Neural cell (in vitro differentiated cells): ENCODE measurements around the gene IGFBP2. TPM values are rescaled to one million over a fixed set of nuclear protein-coding genes. Genes with fewer than 3 reads are reported as not detected.

Experiments
- H2AFZ ChIP-seq: fragments of 200-600, 300-800 bp; sonication (generic), shearing (Covaris generic); 2 replicates; pipeline ENCODE4 v1.6.0; 2014; ENCODE audit warnings: low read depth, mild to moderate bottlenecking, antibody characterized with exemption, low read length, moderate library complexity
- H3F3A ChIP-seq: fragments of 200-600 bp; shearing (Covaris generic); 2 replicates; pipeline ENCODE4 v1.6.1; 2016; ENCODE audit warnings: mild to moderate bottlenecking, moderate library complexity, mixed read lengths, antibody characterized with exemption, low read length; ENCODE audit not compliant: insufficient read depth, poor library complexity, severe bottlenecking
- H3K27ac ChIP-seq: fragments of 200-600, 300-800 bp; sonication (generic), shearing (Covaris generic); 2 replicates; pipeline ENCODE4 v1.5.1; 2014; ENCODE audit warnings: mild to moderate bottlenecking, low read length, moderate library complexity
- H3K27me3 ChIP-seq: fragments of 300-800, 200-600 bp; sonication (generic), shearing (Covaris generic); 2 replicates; pipeline ENCODE4 v1.6.0; 2014; ENCODE audit warnings: mild to moderate bottlenecking, low read depth, low read length, moderate library complexity; ENCODE audit not compliant: insufficient read depth
- H3K36me3 ChIP-seq: fragments of 300-800, 200-600 bp; sonication (generic), shearing (Covaris generic); 2 replicates; pipeline ENCODE4 v1.5.1; 2014; ENCODE audit warnings: mild to moderate bottlenecking, antibody characterized with exemption, low read length, moderate library complexity; ENCODE audit not compliant: insufficient read depth
- H3K4me2 ChIP-seq: fragments of 300-800, 200-600 bp; sonication (generic), shearing (Covaris generic); 2 replicates; pipeline ENCODE4 v1.6.0; 2014; ENCODE audit warnings: mild to moderate bottlenecking, low read length
- H3K4me3 ChIP-seq: fragments of 300-800, 200-600 bp; sonication (generic), shearing (Covaris generic); 2 replicates; pipeline ENCODE4 v1.5.1; 2014; ENCODE audit warnings: mild to moderate bottlenecking, low read length, moderate library complexity
- H3K79me2 ChIP-seq: fragments of 200-600 bp; shearing (Covaris generic); replicated peaks from 2 replicates; pipeline ENCODE4 v1.6.0; 2014; ENCODE audit warnings: mild to moderate bottlenecking, low read length, moderate library complexity; ENCODE audit not compliant: insufficient read depth
- H3K9ac ChIP-seq: fragments of 300-800, 200-600 bp; sonication (generic), shearing (Covaris generic); 2 replicates; pipeline ENCODE4 v1.6.1; 2016; ENCODE audit warnings: mild to moderate bottlenecking, low read length, mixed read lengths
- H3K9me2 ChIP-seq: fragments of 200-600 bp; shearing (Covaris generic); 2 replicates; pipeline ENCODE4 v1.6.1; 2016; ENCODE audit warnings: mild to moderate bottlenecking, low read length, mixed read lengths; ENCODE audit not compliant: insufficient read depth
- H3K9me3 ChIP-seq: fragments of 200-600, 300-800 bp; sonication (generic), shearing (Covaris generic); 2 replicates; pipeline ENCODE4 v1.6.1; 2016; ENCODE audit warnings: mild to moderate bottlenecking, mixed run types, low read length, moderate library complexity, mixed read lengths
- H4K20me1 ChIP-seq: fragments of 200-600 bp; shearing (Covaris generic); 2 replicates; pipeline ENCODE4 v1.6.1; 2016; ENCODE audit warnings: mild to moderate bottlenecking, mixed run types; ENCODE audit not compliant: insufficient read depth
- CTCF ChIP-seq: fragments of 450-650 bp; IDR thresholded peaks from 2 replicates; pipeline ENCODE4 v1.5.1; 2014; ENCODE audit warnings: antibody characterized with exemption, mild to moderate bottlenecking, moderate library complexity; ENCODE audit not compliant: poor library complexity, severe bottlenecking
- EP300 ChIP-seq: fragments of 450-650 bp; conservative IDR thresholded peaks from 2 replicates; pipeline ENCODE4 v1.6.1; 2014; ENCODE audit warnings: antibody characterized with exemption, mild to moderate bottlenecking, moderate library complexity; ENCODE audit not compliant: poor library complexity, severe bottlenecking
- EZH2 ChIP-seq: fragments of 200-600, 300-800 bp; shearing (Covaris generic), sonication (generic); IDR thresholded peaks from 2 replicates; pipeline ENCODE4 v1.6.1; 2014; ENCODE audit warnings: antibody characterized with exemption, low read length, borderline replicate concordance, mild to moderate bottlenecking; ENCODE audit not compliant: insufficient read depth, poor library complexity, severe bottlenecking
- MXI1 ChIP-seq: fragments of 450-650 bp; conservative IDR thresholded peaks from 2 replicates; pipeline ENCODE4 v1.6.1; 2014; ENCODE audit warnings: antibody characterized with exemption, mild to moderate bottlenecking; ENCODE audit not compliant: poor library complexity, severe bottlenecking
- POLR2AphosphoS5 ChIP-seq: IDR thresholded peaks from 2 replicates; pipeline ENCODE4 v1.6.1; 2012
- RAD21 ChIP-seq: fragments of 450-650 bp; conservative IDR thresholded peaks from 2 replicates; pipeline ENCODE4 v1.6.1; 2014; ENCODE audit warnings: antibody characterized with exemption, mild to moderate bottlenecking, moderate library complexity
- REST ChIP-seq: IDR thresholded peaks from 2 replicates; pipeline ENCODE4 v1.6.1; 2012; ENCODE audit warnings: borderline replicate concordance
- SMC3 ChIP-seq: fragments of 450-650 bp; conservative IDR thresholded peaks from 2 replicates; pipeline ENCODE4 v1.6.1; 2014; ENCODE audit warnings: antibody characterized with exemption, mild to moderate bottlenecking, moderate library complexity; ENCODE audit not compliant: poor library complexity
- TAF1 ChIP-seq: IDR thresholded peaks from 2 replicates; pipeline ENCODE4 v1.6.1; 2012; ENCODE audit warnings: low read depth
- polyA plus RNA-seq: library from polyadenylated mRNA; depleted of rRNA; stranded (reverse); fragments of >200 nt; gene quantifications from 2 replicates; pipeline ENCODE4 v1.2.3, GENCODE V29; 2014

Gene IGFBP2
- polyA plus RNA-seq, 1 donor from 2014 or later: 150 TPM

- no peak overlapping the region for H3K4me3 ChIP-seq
- no peaks in the 10 kb centered on the region for H3K9me3 ChIP-seq
- H3K79me2 ChIP-seq: no peaks in the 10 kb centered on the region
- no peak overlapping the region for H2AFZ ChIP-seq
- H3K9ac ChIP-seq: no peak overlapping the region
- H3K4me2 ChIP-seq: no peak overlapping the region
- no peaks in the 10 kb centered on the region for H3K27me3 ChIP-seq
- no peaks in the 10 kb centered on the region for H4K20me1 ChIP-seq
- H3K36me3 ChIP-seq: no peaks in the 10 kb centered on the region
- H3F3A ChIP-seq: no peaks in the 10 kb centered on the region
- no peak for TF ChIP-seq MXI1
- TF ChIP-seq TAF1: no peak
- no peak for TF ChIP-seq SMC3
- no peak for TF ChIP-seq CTCF
- TF ChIP-seq RAD21: no peak
- TF ChIP-seq EP300: no peak
- TF ChIP-seq POLR2AphosphoS5: no peak
- no peak for TF ChIP-seq EZH2
- TF ChIP-seq REST: no peak
- no peaks in the 10 kb centered on the region for H3K9me2 ChIP-seq
- H3K27ac ChIP-seq: no peak overlapping the region
Measured at GRCh38 chr2:216677439-216678097, 44.3 kb downstream of the IGFBP2 start.

GRCh38 chr2:216678098-216678465, 44.9 kb downstream of the IGFBP2 start:
- Histone ChIP-seq H3K4me2 (no peak overlapping the region), H3K27me3 (no peaks in the 10 kb centered on the region), H3K9me2 (no peaks in the 10 kb centered on the region), H3K79me2 (no peaks in the 10 kb centered on the region), H3K36me3 (no peaks in the 10 kb centered on the region), H2AFZ (no peak overlapping the region), H4K20me1 (no peaks in the 10 kb centered on the region), H3F3A (no peaks in the 10 kb centered on the region), H3K9me3 (no peaks in the 10 kb centered on the region), H3K9ac (no peak overlapping the region), H3K4me3 (no peak overlapping the region), H3K27ac (no peak overlapping the region)
- TF ChIP-seq EP300 (no peak), CTCF (no peak), POLR2AphosphoS5 (no peak), RAD21 (no peak), TAF1 (no peak), SMC3 (no peak), REST (no peak), EZH2 (no peak), MXI1 (no peak)
